ENCODE results near the gene GPATCH2L. TPM values are rescaled to one million over a fixed set of nuclear protein-coding genes. Genes with fewer than 3 reads are reported as not detected.

Gene GPATCH2L
- total RNA-seq, 1 experiment from 2014 or later = 76.7 TPM

- H3K79me1 ChIP-seq (ENCODE audit: insufficient read depth, low read depth, low read length, poor library complexity, severe bottlenecking) = no peaks in the 10 kb centered on the region
- H3K9me3 ChIP-seq (ENCODE audit: control insufficient read depth, low read depth, low read length) = no peaks in the 10 kb centered on the region
- peaks cover 5% of the 10 kb centered on the region for H3K4me1 ChIP-seq (ENCODE audit: insufficient read depth, low read length)
- no peak overlapping the region for H2AK5ac ChIP-seq (ENCODE audit: insufficient read length, low read length)
- H3K4ac ChIP-seq (ENCODE audit: low read depth, low read length) = no peak overlapping the region
- no peak overlapping the region for H3K14ac ChIP-seq (ENCODE audit: insufficient read depth, low read length)
- no peak overlapping the region for H4K5ac ChIP-seq (ENCODE audit: insufficient read length, low read depth, low read length)
- Mint-ChIP-seq H3K9me3 (no peaks in the 10 kb centered on the region), H3K36me3 (ENCODE audit: insufficient read depth in 1 of 3, low read depth in 3 of 3) (no peaks in the 10 kb centered on the region; a peak in 1 of 7 replicates), H3K4me3 (no peak overlapping the region), H3K27me3 (ENCODE audit: low read depth) (peaks cover 10% of the 10 kb centered on the region), H3K4me1 (peaks cover 8 to 16% of the 10 kb centered on the region in 2 experiments), H3K27ac (no peak overlapping the region; a peak in 2 of 7 replicates)
- H3K9ac ChIP-seq (ENCODE audit: extremely low read depth, insufficient read length, low read length) = no peak overlapping the region
- no peak overlapping the region for H3K4me2 ChIP-seq (ENCODE audit: insufficient read depth, insufficient read length, low read length)
- no peak overlapping the region for H2BK12ac ChIP-seq (ENCODE audit: insufficient read length, low read depth, low read length)
- H3K23ac ChIP-seq (ENCODE audit: insufficient read length, low read depth, low read length) = no peak overlapping the region
- H2BK15ac ChIP-seq (ENCODE audit: low read depth, low read length) = no peak overlapping the region
- no peak overlapping the region for H4K8ac ChIP-seq (replicated peaks; ENCODE audit: insufficient read length, low read depth, low read length)
- H3K79me2 ChIP-seq (ENCODE audit: insufficient read depth, low read length) = no peaks in the 10 kb centered on the region
- H4K91ac ChIP-seq (ENCODE audit: insufficient read length, low read depth, low read length) = no peak overlapping the region
- H3K27ac ChIP-seq (ENCODE audit: insufficient read length, low read depth, low read length) = no peak overlapping the region
- WGBS (ENCODE audit: extremely low coverage, insufficient read length, low lambda C conversion rate) = no CpG with 5 or more reads among the region's 10 CpGs
- DNase-seq = no peak
- no peaks in the 10 kb centered on the region for H3K23me2 ChIP-seq (ENCODE audit: insufficient read length, low read depth, low read length, poor library complexity, severe bottlenecking)
- H4K20me1 ChIP-seq (ENCODE audit: control insufficient read depth, insufficient read depth, insufficient read length) = no peaks in the 10 kb centered on the region
- no peak overlapping the region for H3K56ac ChIP-seq (ENCODE audit: insufficient read length, low read depth, low read length)
- H2AFZ ChIP-seq (ENCODE audit: low read length) = no peak overlapping the region
- no peak for TF ChIP-seq CTCF (conservative IDR thresholded peaks at IDR 0.05)
- H2BK20ac ChIP-seq (ENCODE audit: low read depth, low read length, poor library complexity, severe bottlenecking) = no peak overlapping the region
- no peaks in the 10 kb centered on the region for H3K27me3 ChIP-seq (ENCODE audit: insufficient read depth, low read length)
- H2BK120ac ChIP-seq (ENCODE audit: low read depth, low read length, poor library complexity, severe bottlenecking) = no peak overlapping the region
- no peak overlapping the region for H3T11ph ChIP-seq (ENCODE audit: low read length)
- H3K18ac ChIP-seq (ENCODE audit: insufficient read length, low read depth, low read length) = peak overlapping the region; percentile 40
- H2BK5ac ChIP-seq (ENCODE audit: insufficient read length, low read length) = no peak overlapping the region
Observed at GRCh38 chr14:76123426-76124225, 28.1 kb upstream of the GPATCH2L start.

All from H9 (cell line).